GM21515 (cell line): Measurements from ENCODE around the gene BNC2.

ENCODE experiments used
- ATAC-seq: cut with Tn5 transposase; IDR thresholded peaks from one replicate; pipeline ENCODE4 v1.9.1; 2021; ENCODE audit not compliant: unreplicated experiment

BNC2 gene

DNA sequence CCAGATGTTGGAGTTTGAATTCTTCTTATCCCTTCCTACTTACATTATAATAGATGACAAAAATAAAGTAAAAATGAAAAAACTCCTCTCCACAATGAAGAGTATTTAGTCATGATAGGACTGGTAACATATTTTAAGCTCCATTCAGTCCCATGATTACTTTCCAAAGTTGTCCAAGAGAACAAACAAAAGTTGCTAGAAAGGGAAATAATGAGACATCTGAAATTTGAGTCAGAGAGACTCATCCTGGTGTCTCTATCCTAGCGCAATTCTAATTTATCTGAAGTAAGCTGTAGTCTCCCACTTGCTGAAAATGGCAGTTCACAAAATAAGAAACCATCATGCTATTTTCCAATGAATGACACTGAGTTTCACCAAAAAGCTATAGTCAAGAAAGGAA, 152.2 kb downstream of the BNC2 start:
- no peak for ATAC-seq

DNA sequence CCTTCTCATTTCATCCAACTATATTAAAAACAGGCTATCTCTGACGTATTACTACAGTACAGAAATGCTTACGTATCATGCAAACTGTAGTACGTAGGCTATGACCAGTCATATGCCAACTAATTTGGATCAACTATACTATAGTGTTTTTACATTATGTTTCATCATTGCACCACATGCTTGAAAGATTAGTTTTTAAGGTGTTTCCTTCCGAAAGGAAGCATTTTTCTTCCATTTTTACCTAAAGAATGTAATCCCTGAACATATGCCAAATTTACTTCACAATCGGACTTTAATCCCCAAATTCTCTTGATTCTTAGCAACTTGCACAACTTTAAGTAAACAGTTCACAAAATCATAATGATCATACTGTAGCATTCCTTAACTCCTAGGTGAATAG, 153.9 kb downstream of the BNC2 start:
- ATAC-seq, result no peak

DNA sequence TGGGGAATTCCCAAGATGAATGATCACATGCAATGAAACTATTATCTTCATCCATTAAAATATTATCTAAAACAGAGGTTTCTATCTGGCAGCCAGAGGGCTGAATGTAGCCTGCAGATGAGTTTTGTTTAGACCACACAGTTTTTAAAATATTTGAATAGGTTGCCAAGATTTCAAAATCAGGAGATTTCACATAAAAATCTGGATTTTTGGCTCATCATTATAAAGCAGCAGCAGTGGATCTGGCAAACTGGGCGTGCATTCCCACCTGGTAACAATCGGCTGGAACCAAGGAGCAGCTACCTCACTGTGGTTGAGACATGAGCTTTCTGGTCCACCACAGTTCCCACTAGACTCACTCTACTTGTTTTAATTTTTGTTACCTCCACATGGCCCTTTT, 155.1 kb downstream of the BNC2 start:
- ATAC-seq, result no peak

DNA sequence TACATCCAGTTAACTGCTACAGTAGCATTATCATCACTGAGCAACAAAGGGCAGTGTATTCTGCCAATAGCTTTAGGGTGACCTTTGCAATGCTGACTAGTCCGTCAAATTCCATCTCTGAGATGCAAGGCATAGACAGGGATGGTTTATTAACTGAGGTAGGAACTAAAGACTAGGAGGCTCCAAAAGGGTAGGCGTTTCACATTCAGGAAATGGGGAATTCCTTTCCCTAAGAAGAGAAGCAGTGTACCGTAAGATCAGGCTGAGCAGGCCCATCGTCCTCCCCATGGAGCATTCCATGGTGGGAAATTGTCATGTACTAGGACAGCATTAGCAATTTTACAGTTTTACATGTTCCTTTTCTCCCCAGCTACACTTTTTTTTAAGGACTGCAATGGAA, 157.7 kb downstream of the BNC2 start:
- no peak for ATAC-seq

DNA sequence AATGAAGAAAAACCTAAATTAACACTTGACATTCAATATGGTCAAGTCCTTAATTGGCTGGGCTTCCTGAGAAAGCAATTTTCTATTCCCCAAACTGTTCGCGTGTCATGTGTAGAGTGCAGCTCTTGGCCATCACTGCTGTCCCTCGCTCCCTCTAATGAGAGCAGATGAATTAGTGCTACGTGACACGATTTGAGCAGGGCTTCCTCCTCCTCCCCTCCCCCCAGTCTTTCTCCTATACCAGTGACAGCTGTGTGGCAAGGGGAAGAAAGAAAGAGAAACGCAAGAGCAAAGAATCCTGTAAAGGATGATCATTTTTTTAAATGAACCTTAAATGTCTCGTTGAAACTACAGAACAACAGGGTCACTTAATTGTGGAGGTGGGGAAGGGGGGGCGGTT, 159.6 kb downstream of the BNC2 start:
- ATAC-seq, result no peak

DNA sequence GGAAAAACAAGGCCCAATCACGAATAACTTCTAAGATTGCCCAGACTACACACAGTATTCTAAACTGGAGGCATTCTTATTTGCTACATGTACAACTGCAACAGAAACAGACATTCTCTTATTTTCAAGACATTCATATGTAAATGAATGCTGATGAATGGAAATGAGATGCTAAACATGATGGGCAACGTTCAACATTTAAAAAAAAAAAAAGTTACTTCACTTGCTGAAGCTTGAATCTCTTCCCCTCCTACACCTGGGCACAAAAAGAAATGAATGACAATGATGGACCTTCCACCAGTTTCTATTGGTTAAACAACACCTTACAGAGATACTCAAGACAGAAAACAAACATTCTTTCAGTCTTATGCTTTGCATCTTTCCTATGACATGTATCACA, 160.5 kb downstream of the BNC2 start:
- ATAC-seq, result no peak

DNA sequence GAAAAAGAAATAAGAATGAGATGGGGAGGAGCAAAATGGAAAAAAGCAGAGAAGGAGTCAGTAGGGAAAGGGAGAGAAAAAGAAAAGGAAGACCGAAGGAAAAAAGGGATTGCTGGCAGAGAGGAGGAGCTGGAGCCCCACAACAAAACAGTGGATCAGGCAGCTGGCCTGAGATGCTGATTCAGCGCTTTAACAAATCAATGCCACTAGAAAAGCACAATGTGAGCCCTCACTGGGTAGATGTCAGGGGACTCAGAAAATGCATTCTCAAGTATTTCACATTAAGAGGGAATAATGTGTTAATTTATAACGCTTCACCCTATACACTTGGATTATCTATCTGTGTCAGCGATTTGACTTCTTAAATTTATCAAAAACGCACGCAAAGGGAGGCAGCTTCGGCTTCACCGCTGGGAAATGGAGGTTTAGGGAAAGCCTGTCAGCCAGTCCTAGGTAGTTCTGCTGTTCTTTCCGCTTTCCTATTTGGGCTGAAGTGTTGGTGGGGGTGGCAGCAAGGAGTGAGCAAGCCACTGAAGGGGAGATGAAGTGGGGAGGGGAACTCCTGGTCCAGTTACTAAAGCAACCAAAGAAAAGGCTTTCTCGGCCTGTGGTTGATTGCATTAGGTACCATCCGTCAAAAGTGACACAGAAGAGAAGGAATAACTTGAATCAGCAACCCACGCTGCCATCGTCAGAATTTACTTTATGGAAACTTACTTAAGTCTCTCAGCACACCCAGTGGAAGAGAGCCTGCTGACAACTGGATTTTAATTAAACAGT, 161.6 kb downstream of the BNC2 start:
- ATAC-seq, result no peak

DNA sequence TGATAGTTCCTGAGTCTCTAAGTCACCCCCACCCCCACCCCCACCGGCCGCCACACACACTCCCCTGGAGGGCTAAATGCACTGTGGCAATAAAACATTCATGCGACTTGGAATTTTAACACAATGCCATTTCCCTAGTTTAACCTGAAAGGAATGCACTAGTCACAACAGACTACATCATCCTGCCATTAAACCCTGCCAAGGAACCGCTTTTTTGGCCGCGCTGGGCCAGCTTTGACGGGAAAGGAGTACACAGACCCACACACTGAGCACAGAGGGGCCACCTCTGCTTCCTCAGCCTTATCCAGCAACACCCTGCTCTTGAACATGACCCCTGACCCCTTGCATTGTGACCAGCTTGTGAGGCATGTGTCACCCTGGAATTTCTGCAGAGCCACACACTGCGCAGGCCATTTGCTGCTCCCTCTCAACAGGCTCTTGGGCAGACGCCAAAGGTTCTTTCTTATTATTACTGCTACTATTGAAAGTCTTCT, 165.3 kb downstream of the BNC2 start:
- ATAC-seq, result no peak

DNA sequence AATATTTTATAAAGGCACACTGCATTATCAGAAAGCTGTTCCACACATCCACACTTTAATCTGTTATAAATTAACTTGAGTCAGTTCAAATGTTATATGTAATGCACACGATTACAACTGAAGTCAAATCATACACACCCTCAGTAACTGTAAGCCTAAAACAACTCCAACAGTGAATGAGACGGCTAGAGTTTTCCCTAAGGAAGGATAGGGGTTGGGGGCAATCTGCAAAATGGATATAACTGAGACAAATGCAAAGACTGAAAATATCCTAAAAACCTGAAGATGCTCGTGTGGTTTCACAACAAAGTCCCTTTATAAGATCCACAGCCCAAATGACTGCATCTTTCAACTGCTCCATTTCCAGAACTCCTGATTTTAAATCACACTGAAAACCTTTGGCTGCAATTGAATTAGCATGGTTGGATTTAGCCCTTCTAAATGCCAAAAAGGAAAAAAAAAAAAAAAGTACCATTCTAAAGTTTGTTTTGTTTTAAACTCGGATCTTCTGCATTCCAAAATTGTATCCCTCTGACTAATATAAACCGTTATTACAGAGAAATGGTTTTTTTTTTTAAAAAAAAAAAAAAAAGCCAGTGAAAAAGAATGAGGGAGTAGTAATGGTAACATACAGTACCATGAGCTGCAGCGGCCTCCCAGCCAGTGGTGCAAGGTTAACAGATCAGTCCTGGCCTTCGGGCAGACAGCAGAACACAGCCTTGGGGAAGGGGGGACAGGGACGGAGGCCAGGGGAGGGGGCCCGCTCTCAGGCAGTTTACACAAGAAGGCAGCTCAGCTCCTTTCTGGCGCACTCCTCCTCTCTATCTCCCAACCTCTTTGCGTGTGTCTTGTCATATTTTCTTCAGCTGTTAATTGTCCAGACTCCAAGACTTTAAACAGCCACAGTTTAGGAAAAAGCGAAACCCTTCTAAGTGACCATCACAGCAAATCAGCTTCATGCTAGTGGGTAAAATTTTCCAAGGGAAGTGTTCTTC, 166.1 kb downstream of the BNC2 start:
- ATAC-seq, result no peak

DNA sequence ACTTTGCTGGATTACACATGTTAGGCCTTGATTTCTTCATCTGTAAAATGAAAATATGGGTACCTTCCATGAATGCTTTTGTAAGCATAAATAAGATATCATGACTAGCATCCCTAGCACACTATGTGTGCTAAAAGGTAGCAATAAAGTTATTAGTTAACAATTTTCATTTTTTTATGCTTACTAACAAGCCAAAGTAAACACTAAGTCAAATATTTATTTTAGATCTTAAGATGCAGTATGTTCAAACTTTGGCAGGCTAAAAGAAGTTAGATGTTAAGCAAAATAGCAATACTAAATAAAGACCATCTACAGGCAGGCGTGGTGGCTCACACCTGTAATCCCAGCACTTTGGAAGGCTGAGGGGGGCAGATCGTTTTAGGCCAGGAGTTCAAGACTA, 169.1 kb downstream of the BNC2 start:
- no peak for ATAC-seq

DNA sequence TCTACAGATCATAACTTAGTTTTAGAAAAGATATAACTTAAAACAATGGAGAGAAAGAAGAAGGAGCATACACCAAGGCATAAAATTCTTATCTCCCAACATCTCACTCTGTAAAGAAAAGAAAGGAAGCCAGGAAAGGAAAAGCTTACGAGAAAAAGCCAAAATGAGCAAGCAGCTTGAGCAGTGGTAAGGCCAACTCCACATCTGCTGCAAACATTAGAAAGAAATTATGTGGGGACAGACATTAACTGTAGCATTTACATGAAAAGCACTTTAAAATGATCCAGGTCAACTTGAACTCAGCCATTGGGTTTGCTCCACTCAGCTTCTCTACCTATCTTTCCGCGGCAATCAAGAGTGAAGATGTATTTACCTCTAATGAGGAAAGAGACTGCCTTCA, 176.9 kb downstream of the BNC2 start:
- no peak for ATAC-seq

DNA sequence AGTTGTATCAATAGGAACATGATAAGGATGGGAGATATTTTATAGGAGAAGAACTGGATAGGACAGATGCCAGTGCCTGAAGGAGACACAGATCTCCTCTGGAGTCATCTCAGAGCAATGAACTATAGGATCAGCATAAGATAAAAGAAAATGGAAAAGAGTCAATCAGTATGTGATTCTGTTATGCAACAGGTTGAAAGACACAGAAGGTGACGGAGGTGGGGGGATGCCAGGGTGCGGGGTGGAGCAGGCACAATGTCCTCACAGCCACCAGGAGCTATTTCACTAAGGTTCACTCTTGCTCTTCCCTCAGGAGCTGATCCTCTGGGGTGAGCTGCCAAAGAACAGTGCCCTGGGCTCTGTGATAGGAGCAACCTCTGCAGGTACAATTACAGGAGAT, 179.8 kb downstream of the BNC2 start:
- no peak for ATAC-seq

DNA sequence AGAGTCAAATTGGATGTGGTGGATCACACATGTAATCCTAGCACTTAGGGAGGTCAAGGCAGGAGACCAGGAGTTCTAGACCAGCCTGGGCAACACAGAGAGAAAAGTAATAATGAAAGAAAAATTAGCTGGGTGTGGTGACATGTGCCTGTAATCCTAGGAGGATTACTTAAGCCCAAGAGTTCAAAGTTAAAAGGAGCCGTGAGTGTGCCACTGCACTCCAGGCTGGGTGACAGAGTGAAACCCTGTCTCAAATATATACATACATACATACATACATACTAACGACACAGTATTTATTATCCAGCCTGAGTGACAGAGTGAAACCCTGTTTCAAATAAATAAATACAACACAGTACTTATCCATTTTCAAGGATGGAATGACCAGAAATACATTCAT, 180.3 kb downstream of the BNC2 start:
- ATAC-seq, result no peak

DNA sequence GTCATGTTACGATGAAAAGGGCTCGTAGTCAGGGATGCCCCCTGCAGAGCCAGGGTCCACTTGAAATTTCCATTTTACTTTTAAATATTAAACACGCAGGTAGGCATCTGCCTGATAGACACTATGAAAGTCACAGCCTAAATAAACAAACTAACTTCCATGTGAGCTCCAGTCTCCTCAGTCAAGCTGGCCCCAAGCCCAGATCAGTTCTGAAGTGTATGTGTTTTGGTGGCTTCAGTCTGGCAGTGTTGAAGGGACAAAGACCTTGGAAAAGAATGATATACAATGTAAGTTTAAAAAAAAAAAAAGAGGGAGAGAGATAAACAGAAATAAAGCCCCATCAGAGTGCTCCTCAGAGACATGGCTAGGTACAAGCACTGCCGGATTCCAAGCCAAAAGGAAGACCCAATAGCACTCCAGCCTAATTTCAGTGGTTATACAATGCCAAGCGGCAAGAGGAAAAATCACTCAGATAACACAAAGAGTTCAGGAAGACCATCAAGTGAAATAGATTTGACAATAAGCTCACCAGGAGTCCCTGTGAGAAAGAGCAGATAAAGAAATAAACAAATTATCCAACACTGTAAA, 181.0 kb downstream of the BNC2 start:
- no peak for ATAC-seq

DNA sequence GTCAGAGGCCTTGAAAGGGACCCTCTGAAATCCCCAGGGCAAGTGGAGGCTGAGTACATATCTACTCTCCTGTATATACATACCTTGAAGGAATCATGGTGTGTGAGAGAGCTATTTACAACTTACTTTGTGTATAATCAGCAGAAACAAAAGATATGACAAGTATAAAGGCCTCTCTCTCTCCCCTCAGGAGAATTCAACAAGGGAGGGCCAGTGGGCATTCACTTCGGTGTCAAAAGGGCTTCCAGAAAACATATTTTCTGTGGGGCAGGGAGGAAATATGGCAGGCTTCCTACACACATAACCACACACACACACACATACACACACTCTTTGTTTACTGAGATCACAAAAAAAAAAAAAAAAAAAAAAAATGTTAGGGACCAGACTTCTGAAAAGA, 181.7 kb downstream of the BNC2 start:
- ATAC-seq, result no peak

DNA sequence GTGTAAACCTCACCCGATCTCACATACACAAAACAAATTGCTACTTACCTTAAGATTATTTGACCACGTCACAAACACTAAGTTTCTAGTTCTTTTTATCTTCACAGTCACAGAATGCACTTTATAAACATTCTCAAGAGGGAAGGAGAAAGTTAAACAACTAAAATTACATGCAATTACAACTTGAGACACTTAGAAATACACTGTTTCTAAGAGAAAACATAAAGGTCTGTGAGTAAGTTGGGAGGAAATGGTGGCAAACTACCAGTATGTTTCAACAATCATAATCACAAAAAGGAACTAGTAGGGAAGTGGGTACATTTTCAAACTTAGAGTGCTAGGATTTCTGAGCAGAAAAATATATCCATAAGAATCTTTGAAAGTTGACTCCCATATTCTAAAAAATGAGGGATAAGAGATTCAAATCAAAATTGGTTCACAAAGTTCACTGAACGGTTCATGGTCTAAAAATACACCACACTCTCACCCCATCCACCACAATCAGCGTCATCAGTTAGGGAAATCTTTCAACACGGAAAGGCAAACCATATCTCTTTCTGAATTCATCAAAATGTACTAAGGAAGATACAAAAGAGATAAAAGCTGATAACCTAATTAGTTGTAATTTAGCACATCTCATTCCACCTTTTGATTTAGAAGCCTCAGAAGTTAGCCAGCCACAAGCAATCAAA, 182.6 kb downstream of the BNC2 start:
- no peak for ATAC-seq

DNA sequence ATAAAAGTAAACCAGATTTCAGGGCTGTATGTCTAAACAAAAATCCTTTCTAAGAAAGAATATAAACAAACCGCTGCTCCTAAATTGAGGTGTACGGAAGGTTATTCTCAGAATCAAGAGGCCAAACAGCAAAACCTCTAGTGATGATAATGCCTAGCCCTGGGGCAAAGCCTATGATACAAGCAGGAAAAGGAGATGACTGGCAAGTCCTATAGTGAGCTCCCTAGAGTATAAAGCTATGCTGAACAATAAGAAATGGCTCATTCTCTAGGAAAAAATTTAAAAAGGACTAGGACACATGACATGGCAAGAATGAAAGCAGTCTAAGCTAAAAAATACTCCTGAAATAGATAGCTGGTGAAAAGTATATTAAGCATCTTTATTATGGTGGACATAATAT, 187.1 kb downstream of the BNC2 start:
- no peak for ATAC-seq

DNA sequence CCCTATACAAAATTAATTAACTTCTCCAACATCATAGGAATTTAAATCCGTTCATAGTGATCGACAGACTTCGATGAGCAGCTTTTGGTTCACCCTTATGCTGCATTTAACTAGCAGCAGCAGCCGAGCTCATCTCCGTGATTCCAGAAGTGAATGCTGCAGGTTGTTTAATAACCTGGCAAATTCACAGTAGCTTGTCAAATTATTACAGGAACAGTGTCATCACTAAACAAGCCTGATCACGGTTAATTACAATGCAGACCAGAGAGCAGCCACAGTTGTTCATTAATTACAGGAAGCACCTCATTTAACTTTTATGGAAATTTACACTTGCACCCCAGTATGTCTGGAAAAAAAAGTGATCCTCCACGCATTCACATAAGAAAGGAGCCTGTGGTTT, 188.2 kb downstream of the BNC2 start:
- no peak for ATAC-seq

DNA sequence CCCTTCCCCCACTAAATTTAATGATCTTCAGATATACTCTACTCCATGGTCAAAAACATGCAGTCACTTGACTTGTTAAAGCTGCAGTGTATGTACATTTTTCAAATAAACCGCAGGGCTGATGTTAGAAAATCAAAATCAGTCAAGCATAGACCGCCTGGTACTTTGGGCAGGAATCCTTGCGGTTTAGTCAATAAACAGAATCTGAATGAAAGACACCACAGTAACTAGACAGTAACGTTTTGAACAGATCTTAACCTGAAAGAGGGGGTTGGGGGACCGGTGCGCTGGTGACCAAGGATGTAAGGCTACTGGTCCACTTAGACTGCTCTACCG, 188.8 kb downstream of the BNC2 start:
- ATAC-seq, result no peak

DNA sequence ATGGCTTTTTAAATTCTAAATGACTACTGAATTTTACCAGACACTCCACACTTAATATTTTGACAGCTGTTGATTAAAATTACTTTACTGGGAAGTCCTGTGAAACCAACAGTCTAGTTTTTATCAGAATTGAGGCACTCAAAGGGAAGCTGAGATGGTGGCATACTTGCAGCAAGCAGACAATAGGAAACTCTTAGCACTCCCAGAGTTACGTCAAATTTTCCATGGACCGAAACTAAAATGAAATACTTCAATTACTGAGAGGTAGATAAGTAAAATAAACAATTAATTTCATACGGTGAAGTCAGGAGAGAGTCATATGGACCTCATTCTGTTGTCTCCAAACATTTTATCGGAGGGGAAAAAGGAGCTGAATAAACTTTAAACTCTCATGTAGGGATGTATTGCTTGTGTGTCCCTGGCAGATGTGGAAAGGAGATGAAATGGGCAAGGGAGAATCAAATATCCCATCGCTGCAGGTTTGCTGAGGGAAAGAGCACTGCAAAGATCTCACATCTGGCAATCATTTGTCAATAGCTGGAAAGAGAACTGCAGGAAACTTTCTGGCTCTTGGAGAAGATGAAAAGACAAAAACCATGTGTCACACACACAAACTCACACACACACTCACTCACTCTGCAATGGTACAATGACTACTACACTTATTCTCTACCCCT, 189.4 kb downstream of the BNC2 start:
- no peak for ATAC-seq

DNA sequence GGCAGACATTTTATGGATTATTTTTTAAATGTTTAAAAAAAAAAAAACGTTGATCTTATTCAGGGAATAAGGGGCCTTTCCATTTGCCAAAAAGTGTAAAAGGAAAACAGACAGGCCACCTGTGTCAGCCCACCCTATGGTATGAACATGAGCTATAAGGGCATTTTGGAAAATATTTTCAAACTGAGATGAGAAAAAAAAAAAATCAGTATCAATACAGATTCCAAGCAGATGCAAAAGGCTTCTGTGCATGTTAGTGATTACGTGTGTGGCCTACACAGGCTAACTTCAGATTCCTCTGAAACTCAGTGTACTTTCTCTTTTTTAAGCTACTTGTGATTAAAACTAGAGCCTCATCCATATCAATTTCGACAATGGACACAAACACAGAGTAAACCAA, 189.9 kb downstream of the BNC2 start:
- ATAC-seq, result no peak
